ENCODE results near the gene DMD. TPM values are rescaled to one million over a fixed set of nuclear protein-coding genes. Genes with fewer than 3 reads are reported as not detected.
A peak's percentile ranks its signal among the peaks of the same experiment; 100 is the strongest.

DMD gene
- total RNA-seq, 1 donor from 2014 or later: 30.6 TPM

DNA sequence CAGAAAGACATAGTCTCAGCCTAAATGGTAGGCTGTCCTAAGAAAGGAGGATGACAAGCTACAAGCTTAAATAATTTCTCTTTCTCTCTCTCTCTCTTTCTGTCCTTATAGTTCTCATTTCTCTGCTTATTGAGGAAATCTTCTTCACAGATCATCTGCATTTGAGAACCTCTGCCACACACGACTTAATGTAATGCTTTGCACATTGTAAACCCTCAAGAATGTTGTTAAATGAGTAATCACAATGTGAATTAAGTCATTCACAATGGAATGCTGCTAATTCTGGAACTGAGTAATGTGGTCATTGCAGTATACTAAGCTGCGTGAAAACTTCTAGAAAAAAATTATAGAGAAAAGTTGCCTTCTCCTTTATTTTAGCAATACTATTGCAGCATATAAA lies 1630.6 kb downstream of the DMD start:
- H3K4me3 Mint-ChIP-seq: no peak overlapping the region
- no peak for TF ChIP-seq CTCF (IDR thresholded peaks at IDR 0.05)
- TF ChIP-seq EZH2 (IDR thresholded peaks at IDR 0.05): no peak
- TF ChIP-seq EZH2phosphoT487 (IDR thresholded peaks at IDR 0.05): no peak
- peak; percentile 4 for DNase-seq (ENCODE audit: low spot score)
- H3K27ac Mint-ChIP-seq: no peak overlapping the region
- H2AFZ ChIP-seq (replicated peaks): no peak overlapping the region
- peaks cover 3% of the 10 kb centered on the region for H3K9me3 ChIP-seq (ENCODE audit: low read depth)
- no peaks in the 10 kb centered on the region for H3F3A ChIP-seq (ENCODE audit: low read depth)
- no peaks in the 10 kb centered on the region for H3K36me3 Mint-ChIP-seq
- H3K79me2 ChIP-seq (ENCODE audit: low read depth): no peaks in the 10 kb centered on the region
- no peaks in the 10 kb centered on the region for H3K4me1 Mint-ChIP-seq
- no peak overlapping the region for H3K27ac ChIP-seq
- no peaks in the 10 kb centered on the region for H4K20me1 ChIP-seq (ENCODE audit: low read depth)
- H3K4me2 ChIP-seq: no peak overlapping the region
- H3K27me3 ChIP-seq: no peaks in the 10 kb centered on the region
- peaks cover 5% of the 10 kb centered on the region for H3K9me3 Mint-ChIP-seq
- H3K4me1 ChIP-seq: no peaks in the 10 kb centered on the region
- H3K27me3 Mint-ChIP-seq (ENCODE audit: insufficient read depth, low read depth): no peaks in the 10 kb centered on the region
- H3K4me3 ChIP-seq: no peak overlapping the region
- no peaks in the 10 kb centered on the region for H3K36me3 ChIP-seq
- no peak overlapping the region for H3K9ac ChIP-seq

DNA sequence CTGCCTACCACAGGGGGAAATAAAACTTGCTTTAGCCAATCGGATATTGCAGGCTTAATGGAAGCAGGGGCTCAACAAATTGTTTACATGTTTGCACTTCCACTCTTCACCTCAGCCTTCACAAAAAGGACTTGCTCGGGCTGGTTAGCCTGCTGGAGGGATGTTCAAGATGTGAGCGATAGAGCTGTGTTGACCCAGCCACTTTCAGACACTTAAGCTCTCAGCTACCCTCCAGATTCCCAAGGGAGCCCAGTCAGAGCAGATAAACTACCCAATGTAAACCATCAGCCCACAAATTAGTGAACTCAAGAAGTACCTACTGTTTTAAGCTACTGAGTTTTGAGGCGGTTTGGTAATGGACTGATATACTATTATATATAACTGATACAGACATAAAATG lies 1631.1 kb downstream of the DMD start:
- H3K36me3 Mint-ChIP-seq: no peaks in the 10 kb centered on the region
- Histone ChIP-seq H3K79me2 (ENCODE audit: low read depth) (no peaks in the 10 kb centered on the region), H3K9me3 (ENCODE audit: low read depth) (no peaks in the 10 kb centered on the region), H3K4me1 (no peaks in the 10 kb centered on the region), H3K4me3 (no peak overlapping the region), H3F3A (ENCODE audit: low read depth) (no peaks in the 10 kb centered on the region), H3K9ac (no peak overlapping the region), H2AFZ (replicated peaks) (no peak overlapping the region), H3K27me3 (no peaks in the 10 kb centered on the region), H3K36me3 (no peaks in the 10 kb centered on the region), H3K27ac (no peak overlapping the region), H3K4me2 (no peak overlapping the region), H4K20me1 (ENCODE audit: low read depth) (no peaks in the 10 kb centered on the region)
- H3K9me3 Mint-ChIP-seq: peaks cover 4% of the 10 kb centered on the region
- no peaks in the 10 kb centered on the region for H3K4me1 Mint-ChIP-seq
- no peak overlapping the region for H3K4me3 Mint-ChIP-seq
- H3K27me3 Mint-ChIP-seq (ENCODE audit: insufficient read depth, low read depth): no peaks in the 10 kb centered on the region
- no peak overlapping the region for H3K27ac Mint-ChIP-seq
- DNase-seq (ENCODE audit: low spot score): no peak
- TF ChIP-seq EZH2phosphoT487 (IDR thresholded peaks at IDR 0.05) (no peak), CTCF (IDR thresholded peaks at IDR 0.05) (no peak), EZH2 (IDR thresholded peaks at IDR 0.05) (no peak)

DNA sequence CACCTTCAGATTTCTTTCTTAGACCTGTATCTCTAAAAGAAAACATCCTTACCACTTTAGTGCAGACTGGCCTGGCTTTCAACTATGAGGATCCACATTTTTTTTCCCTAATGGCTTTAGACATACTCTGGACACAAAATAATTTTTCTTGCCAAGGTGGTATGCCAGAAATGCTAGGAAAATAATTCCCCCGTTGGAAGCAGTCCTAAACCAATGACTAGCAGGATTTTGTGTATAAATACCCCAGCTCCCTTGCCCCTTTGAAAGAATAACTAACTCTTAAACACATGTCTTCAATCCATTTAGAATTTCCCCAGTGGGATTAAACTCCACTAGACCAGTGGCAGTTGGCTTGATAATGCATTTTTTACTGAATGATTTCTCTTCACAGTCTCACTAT lies 1639.0 kb downstream of the DMD start:
- H3K36me3 ChIP-seq: no peaks in the 10 kb centered on the region

More for the DNA sequence above, 1639.0 kb downstream of the DMD start:
- H3K27me3 Mint-ChIP-seq (ENCODE audit: insufficient read depth, low read depth): no peaks in the 10 kb centered on the region
- H4K20me1 ChIP-seq (ENCODE audit: low read depth): no peaks in the 10 kb centered on the region
- no peak overlapping the region for H3K27ac ChIP-seq
- H3K9me3 Mint-ChIP-seq: no peaks in the 10 kb centered on the region
- TF ChIP-seq CTCF (IDR thresholded peaks at IDR 0.05): no peak
- TF ChIP-seq EZH2phosphoT487 (IDR thresholded peaks at IDR 0.05): no peak
- TF ChIP-seq EZH2 (IDR thresholded peaks at IDR 0.05): no peak
- H3K9me3 ChIP-seq (ENCODE audit: low read depth): peaks cover 9% of the 10 kb centered on the region
- no peaks in the 10 kb centered on the region for H3K27me3 ChIP-seq
- H3K27ac Mint-ChIP-seq: no peak overlapping the region
- H3K4me3 Mint-ChIP-seq: no peak overlapping the region
- H3F3A ChIP-seq (ENCODE audit: low read depth): no peaks in the 10 kb centered on the region
- no peak overlapping the region for H2AFZ ChIP-seq (replicated peaks)
- DNase-seq (ENCODE audit: low spot score): no peak
- no peak overlapping the region for H3K4me3 ChIP-seq
- H3K4me1 Mint-ChIP-seq: no peaks in the 10 kb centered on the region
- H3K4me2 ChIP-seq: no peak overlapping the region
- H3K9ac ChIP-seq: no peak overlapping the region
- H3K36me3 Mint-ChIP-seq: no peaks in the 10 kb centered on the region
- H3K4me1 ChIP-seq: no peaks in the 10 kb centered on the region
- no peaks in the 10 kb centered on the region for H3K79me2 ChIP-seq (ENCODE audit: low read depth)

Data from neural progenitor cell (in vitro differentiated cells).